Smooth muscle cell (in vitro differentiated cells): ENCODE measurements around the gene PTPN1. TPM values are rescaled to one million over a fixed set of nuclear protein-coding genes. Genes with fewer than 3 reads are reported as not detected.

Source experiments
- DNase-seq: peaks from one replicate; lab custom pipeline; 2025; ENCODE audit not compliant: unreplicated experiment; lab: John Stamatoyannopoulos, UW
- H2AFZ ChIP-seq: fragments of 200-600 bp; sonication (generic); 2 replicates; pipeline ENCODE4 v1.6.0; 2016; ENCODE audit warnings: antibody characterized with exemption, low read depth, mild to moderate bottlenecking
- H3F3A ChIP-seq: fragments of 200-600 bp; sonication (generic); 2 replicates; pipeline ENCODE4 v1.6.0; 2017; ENCODE audit warnings: antibody characterized with exemption, low read depth
- H3K27ac ChIP-seq: fragments of 200-600 bp; sonication (generic); 2 replicates; pipeline ENCODE4 v1.5.1; 2016; ENCODE audit warnings: low read depth, mild to moderate bottlenecking
- H3K27me3 ChIP-seq: fragments of 200-600 bp; sonication (generic); 2 replicates; pipeline ENCODE4 v1.6.1; 2016; ENCODE audit warnings: low read depth, mild to moderate bottlenecking
- H3K36me3 ChIP-seq: fragments of 200-600 bp; sonication (generic); 2 replicates; pipeline ENCODE4 v1.5.1; 2016; ENCODE audit warnings: low read depth
- H3K4me1 ChIP-seq: fragments of 200-600 bp; sonication (generic); 2 replicates; pipeline ENCODE4 v1.5.1; 2016; ENCODE audit warnings: low read depth
- H3K4me2 ChIP-seq: fragments of 200-600 bp; sonication (generic); 2 replicates; pipeline ENCODE4 v1.6.0; 2016; ENCODE audit warnings: mild to moderate bottlenecking
- H3K4me3 ChIP-seq: fragments of 200-600 bp; sonication (generic); 2 replicates; pipeline ENCODE4 v1.5.1; 2016; ENCODE audit warnings: mild to moderate bottlenecking
- H3K79me2 ChIP-seq: fragments of 200-600 bp; sonication (generic); 2 replicates; pipeline ENCODE4 v1.6.0; 2016; ENCODE audit warnings: low read depth, mild to moderate bottlenecking
- H3K9ac ChIP-seq: fragments of 200-600 bp; sonication (generic); 2 replicates; pipeline ENCODE4 v1.6.0; 2016; ENCODE audit warnings: low read depth
- H3K9me3 ChIP-seq: fragments of 200-600 bp; sonication (generic); replicated peaks from 2 replicates; pipeline ENCODE4 v1.5.1; 2016; ENCODE audit warnings: low read depth
- H4K20me1 ChIP-seq: fragments of 200-600 bp; sonication (generic); 2 replicates; pipeline ENCODE4 v1.6.0; 2016; ENCODE audit warnings: low read depth
- WGBS: methylation state at CpG from one replicate; pipeline ENCODE4 v1.1.7; 2016; ENCODE audit warnings: low lambda C conversion rate; 5-methylcytosine and 5-hydroxymethylcytosine counted together
- polyA plus RNA-seq: library from polyadenylated mRNA; unstranded; fragments of >200 nt; fragmentation: Nextera tagmentation; extraction: Ambion mirVana; gene quantifications from 2 replicates; pipeline ENCODE4 v1.2.1, GENCODE V29; 2016
- total RNA-seq: library from RNA; depleted of rRNA; stranded (reverse); fragments of >200 nt; gene quantifications from 2 replicates; pipeline ENCODE4 v1.2.3, GENCODE V29; 2014
- TF ChIP-seq, protein P1 (sequence below): fragments of 200-600 bp; sonication (generic); IDR thresholded peaks from 2 replicates; pipeline ENCODE4 v1.5.1; 2017; ENCODE audit warnings: borderline replicate concordance, mild to moderate bottlenecking, antibody characterized with exemption; ENCODE audit not compliant: insufficient read depth, poor library complexity, severe bottlenecking

Gene PTPN1
- total and polyA plus RNA-seq, 2 experiments from 2014 or later = 16.1 to 28.9 TPM

DNA sequence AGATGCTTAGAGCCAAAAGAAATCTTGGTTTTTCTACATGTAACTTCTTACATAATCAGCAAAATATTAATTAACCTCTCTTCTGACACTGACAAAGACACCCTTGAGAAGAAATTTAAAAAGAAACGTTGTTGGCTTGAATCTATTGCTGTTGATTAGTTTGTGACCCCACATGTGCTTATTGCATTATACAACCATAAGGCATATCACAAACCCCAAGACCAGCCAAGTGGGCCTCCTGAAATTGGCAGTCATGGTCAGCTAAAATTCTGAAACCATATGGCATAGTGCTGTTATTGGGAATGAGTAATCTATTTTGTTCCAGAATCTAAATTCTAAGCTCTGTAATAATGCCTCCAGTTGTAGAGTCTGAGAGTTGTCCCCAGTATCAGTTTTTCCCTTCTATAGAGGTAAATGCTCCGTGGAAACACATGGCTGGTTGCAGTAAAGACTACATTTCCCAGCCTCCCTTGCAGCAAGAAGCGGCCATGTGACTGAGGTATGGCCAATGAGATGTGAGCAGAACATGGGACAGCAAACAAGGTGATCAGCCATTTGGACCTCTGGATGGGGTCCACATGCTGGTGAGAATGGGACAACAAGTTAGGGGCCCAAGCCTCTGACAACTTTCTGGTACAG lies 42.3 kb upstream of the PTPN1 start:
- H3K4me2 ChIP-seq = no peak overlapping the region
- H3K4me1 ChIP-seq = no peaks in the 10 kb centered on the region
- H3K27me3 ChIP-seq = no peaks in the 10 kb centered on the region
- no peak overlapping the region for H3K9ac ChIP-seq
- H2AFZ ChIP-seq = no peak overlapping the region
- H3F3A ChIP-seq = no peaks in the 10 kb centered on the region
- TF ChIP-seq, protein P1, sequence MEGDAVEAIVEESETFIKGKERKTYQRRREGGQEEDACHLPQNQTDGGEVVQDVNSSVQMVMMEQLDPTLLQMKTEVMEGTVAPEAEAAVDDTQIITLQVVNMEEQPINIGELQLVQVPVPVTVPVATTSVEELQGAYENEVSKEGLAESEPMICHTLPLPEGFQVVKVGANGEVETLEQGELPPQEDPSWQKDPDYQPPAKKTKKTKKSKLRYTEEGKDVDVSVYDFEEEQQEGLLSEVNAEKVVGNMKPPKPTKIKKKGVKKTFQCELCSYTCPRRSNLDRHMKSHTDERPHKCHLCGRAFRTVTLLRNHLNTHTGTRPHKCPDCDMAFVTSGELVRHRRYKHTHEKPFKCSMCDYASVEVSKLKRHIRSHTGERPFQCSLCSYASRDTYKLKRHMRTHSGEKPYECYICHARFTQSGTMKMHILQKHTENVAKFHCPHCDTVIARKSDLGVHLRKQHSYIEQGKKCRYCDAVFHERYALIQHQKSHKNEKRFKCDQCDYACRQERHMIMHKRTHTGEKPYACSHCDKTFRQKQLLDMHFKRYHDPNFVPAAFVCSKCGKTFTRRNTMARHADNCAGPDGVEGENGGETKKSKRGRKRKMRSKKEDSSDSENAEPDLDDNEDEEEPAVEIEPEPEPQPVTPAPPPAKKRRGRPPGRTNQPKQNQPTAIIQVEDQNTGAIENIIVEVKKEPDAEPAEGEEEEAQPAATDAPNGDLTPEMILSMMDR = no peak
- H3K4me3 ChIP-seq = no peak overlapping the region
- DNase-seq = no peak
- H3K79me2 ChIP-seq = no peaks in the 10 kb centered on the region
- no peaks in the 10 kb centered on the region for H4K20me1 ChIP-seq
- H3K9me3 ChIP-seq = no peaks in the 10 kb centered on the region
- H3K27ac ChIP-seq = no peak overlapping the region
- H3K36me3 ChIP-seq = no peaks in the 10 kb centered on the region
- WGBS = 77% methylated on average over 3 of the region's 3 CpGs

DNA sequence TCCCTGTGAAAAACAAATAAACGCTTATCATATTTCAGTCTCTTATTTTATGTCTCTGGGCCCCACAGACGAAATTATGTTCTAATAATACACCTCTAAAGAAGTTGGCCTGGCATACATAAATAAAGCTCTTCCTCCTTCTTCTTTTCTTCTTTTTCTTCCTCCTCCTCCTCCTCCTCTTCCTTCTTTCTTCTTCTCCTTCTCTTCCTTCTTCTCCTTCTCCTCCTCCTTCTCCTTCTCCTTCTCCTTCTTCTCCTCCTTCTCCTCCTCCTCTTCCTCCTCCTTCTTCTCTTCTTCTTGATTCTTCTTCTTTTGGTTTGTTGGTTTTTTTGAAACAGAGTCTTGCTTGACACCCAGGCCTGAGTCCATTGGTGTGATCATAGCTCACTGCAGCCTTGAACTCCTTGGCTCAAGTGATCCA lies 41.8 kb upstream of the PTPN1 start:
- Histone ChIP-seq H3F3A (no peaks in the 10 kb centered on the region), H3K9me3 (no peaks in the 10 kb centered on the region), H2AFZ (no peak overlapping the region), H3K9ac (no peak overlapping the region), H3K4me3 (no peak overlapping the region), H3K36me3 (no peaks in the 10 kb centered on the region), H3K27me3 (no peaks in the 10 kb centered on the region), H4K20me1 (no peaks in the 10 kb centered on the region), H3K27ac (no peak overlapping the region), H3K4me2 (no peak overlapping the region), H3K4me1 (no peaks in the 10 kb centered on the region), H3K79me2 (no peaks in the 10 kb centered on the region)
- TF ChIP-seq, protein P1 = no peak
- WGBS = 93% methylated on average over 2 of the region's 2 CpGs
- DNase-seq = no peak

DNA sequence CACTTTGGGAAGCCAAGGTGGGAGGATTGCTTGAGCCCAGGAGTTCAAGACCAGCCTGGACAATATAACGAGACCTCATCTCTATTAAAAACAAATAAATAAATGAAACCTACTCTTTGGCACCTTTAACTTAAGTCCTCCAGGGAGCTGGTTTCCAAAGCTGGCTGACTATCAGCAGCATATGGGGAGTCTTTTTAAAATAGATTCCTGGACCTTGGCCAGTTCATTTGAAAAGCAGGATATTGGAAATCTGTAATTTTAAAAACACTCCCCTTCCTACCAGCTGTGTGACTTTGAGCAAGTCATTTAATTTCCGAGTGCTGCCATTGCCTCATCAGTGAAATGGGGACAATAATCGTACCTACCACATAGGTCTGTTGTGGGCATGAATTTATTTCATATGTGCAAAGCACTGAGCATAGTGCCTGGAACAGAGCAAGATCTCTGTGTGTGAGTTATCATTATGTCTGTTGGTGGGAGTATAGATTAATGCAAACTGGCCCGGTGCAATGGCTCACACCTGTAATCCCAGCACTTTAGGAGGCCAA lies 40.9 kb upstream of the PTPN1 start:
- Histone ChIP-seq H3K9ac (no peak overlapping the region), H3F3A (no peaks in the 10 kb centered on the region), H3K27me3 (no peaks in the 10 kb centered on the region), H3K79me2 (no peaks in the 10 kb centered on the region), H4K20me1 (no peaks in the 10 kb centered on the region), H3K27ac (no peak overlapping the region), H2AFZ (no peak overlapping the region), H3K36me3 (no peaks in the 10 kb centered on the region), H3K4me3 (no peak overlapping the region), H3K9me3 (no peaks in the 10 kb centered on the region), H3K4me1 (no peaks in the 10 kb centered on the region), H3K4me2 (no peak overlapping the region)
- TF ChIP-seq, protein P1 = no peak
- 92% methylated on average over 4 of the region's 4 CpGs for WGBS
- DNase-seq = no peak

DNA sequence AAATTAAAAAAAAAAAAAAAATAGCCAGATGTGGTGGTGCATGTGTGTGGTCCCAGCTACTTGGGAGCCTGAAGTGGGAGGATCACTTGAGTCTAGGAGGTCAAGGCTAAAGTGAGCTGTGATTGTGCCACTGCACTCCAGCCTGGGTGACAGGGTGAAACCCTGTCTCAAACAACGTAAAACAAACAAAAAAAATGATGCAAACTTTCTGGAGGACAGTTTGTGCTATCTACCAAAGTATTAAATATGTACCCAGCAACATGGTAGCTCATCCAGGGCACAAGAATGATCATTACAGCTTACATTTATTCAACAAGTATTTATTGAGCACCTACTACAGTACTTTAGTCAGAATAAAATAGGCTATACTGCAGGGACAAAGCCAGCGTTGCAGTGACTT lies 40.4 kb upstream of the PTPN1 start:
- no peaks in the 10 kb centered on the region for H3K79me2 ChIP-seq
- TF ChIP-seq, protein P1 = no peak
- no peak overlapping the region for H3K9ac ChIP-seq
- WGBS = 90% methylated on average over 2 of the region's 2 CpGs
- H3K27ac ChIP-seq = no peak overlapping the region
- H2AFZ ChIP-seq = no peak overlapping the region
- H3K4me1 ChIP-seq = no peaks in the 10 kb centered on the region
- no peak overlapping the region for H3K4me2 ChIP-seq
- H4K20me1 ChIP-seq = no peaks in the 10 kb centered on the region
- DNase-seq = no peak
- H3K27me3 ChIP-seq = no peaks in the 10 kb centered on the region
- H3K4me3 ChIP-seq = no peak overlapping the region
- H3F3A ChIP-seq = no peaks in the 10 kb centered on the region
- H3K36me3 ChIP-seq = no peaks in the 10 kb centered on the region
- no peaks in the 10 kb centered on the region for H3K9me3 ChIP-seq
